ENCODE data around the gene ARFGEF2.
A peak's percentile ranks its signal among the peaks of the same experiment; 100 is the strongest.
"Not testable (repeated sequence)": the region's sequence is repeated elsewhere in the genome, so short reads cannot be mapped to it uniquely, and the experiment has no call there.

ARFGEF2 gene

DNA sequence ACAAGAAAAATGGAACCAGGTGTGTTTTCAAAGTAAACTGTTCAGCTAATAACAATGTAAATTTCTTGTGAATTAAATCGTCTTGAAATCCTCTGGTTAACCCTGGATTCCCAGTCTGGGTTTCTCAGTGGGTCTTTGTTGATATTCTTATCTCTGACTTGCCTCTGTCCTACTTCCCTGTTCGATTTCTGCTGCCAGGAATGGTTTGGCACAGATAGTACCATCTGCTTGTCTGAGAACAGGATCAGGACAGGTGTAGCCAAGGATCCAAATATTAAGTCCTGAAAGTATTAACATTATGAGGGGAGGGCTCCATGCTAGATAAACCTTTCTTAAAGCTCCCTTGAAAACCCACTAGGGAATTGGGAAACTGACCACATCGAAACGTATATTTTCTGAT, 30.1 kb downstream of the ARFGEF2 start:
- DNase-seq (ENCODE audit: low spot score), result no peak

- no peak for DNase-seq (ENCODE audit: low spot score)
These were observed 31.1 kb downstream of the ARFGEF2 start for GRCh38 chr20:48952656-48953055.

DNA sequence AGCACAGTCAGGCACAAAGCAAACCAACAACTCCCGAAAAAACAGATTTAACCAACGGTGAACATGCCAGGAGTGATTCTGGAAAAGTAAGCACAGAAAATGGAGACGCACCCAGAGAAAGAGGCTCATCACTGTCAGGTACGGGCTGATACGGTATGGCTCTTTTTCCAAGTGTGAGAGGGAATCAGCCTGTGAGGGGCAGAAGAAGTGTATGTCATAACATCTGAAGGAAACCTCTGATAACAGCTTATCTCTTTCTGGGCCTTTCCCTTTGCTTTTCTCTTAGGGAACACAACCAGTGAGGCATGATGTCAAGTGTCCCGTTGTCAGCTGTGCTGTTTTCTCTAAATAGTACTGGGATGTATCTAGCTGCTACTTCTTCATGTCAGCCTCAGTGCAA, 32.1 kb downstream of the ARFGEF2 start:
- no peak for DNase-seq (ENCODE audit: low spot score)

DNA sequence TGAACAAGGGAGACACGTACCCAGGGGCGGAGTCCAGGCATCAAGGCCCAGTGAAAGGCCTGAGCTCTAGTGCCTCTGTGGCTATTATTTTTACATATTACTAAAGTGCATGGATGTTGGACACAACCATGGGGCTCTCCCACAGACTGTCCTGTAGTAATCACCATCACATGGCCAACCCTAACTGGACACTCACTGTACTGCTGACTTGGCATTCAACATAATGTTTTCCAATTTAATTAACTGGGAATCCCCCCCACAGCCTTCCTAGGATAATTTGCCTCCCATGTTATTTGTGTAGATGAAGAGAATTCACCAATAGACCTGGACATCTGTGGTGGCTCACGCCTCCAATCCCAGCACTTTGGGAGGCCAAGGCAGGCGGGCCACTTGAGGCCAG, 34.5 kb downstream of the ARFGEF2 start:
- DNase-seq (ENCODE audit: low spot score), result no peak

DNA sequence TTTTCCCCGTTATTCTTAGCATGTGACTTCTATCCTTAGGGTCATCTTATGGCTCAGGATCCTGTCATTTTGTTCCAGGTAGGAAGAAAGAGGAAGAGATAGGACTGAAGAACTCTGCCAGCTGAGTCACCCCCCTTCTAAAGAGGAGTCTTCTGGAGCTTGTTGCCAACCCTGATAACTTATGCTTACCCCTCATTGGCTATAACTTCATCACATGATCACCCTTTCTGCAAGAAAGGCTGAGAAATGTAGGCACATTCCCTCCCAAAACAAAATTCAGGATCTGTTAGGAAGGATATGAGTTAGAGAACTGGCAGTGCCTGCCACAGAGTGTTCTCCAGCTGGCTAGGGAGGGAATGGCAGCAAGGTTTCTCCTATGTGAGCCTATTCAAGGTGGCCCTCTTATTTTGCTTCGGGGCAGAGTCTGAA, 35.6 kb downstream of the ARFGEF2 start:
- no peak for DNase-seq (ENCODE audit: low spot score)

- DNase-seq (ENCODE audit: low spot score), result no peak
These were observed 36.0 kb downstream of the ARFGEF2 start for GRCh38 chr20:48957533-48957932.

GRCh38 chr20:48958743-48959142, 37.2 kb downstream of the ARFGEF2 start:
- DNase-seq (ENCODE audit: low spot score), result no peak

GRCh38 chr20:48959899-48960550, 38.5 kb downstream of the ARFGEF2 start:
- no peak for DNase-seq (ENCODE audit: low spot score)

DNA sequence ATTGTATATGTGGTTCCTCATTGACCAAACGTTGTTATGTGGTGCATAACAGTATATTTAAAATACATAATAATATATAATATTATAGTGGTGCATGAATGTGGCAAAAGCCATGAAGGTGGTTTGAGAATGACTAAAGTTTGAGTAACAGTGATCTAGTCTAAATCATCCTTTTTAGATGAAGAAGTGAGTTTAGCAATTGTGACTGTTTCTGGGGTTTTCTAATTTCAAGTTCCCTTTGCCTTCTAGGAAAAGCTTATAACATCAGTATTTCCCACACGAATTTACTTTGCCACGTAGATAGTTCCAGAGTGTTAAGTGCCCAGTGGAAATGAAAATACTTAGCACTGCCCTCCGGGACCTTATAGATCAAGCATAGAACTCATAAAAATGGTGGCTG, 40.9 kb downstream of the ARFGEF2 start:
- no peak for DNase-seq (ENCODE audit: low spot score)

- DNase-seq (ENCODE audit: low spot score), result no peak
These were observed 41.7 kb downstream of the ARFGEF2 start for GRCh38 chr20:48962976-48963771.

DNA sequence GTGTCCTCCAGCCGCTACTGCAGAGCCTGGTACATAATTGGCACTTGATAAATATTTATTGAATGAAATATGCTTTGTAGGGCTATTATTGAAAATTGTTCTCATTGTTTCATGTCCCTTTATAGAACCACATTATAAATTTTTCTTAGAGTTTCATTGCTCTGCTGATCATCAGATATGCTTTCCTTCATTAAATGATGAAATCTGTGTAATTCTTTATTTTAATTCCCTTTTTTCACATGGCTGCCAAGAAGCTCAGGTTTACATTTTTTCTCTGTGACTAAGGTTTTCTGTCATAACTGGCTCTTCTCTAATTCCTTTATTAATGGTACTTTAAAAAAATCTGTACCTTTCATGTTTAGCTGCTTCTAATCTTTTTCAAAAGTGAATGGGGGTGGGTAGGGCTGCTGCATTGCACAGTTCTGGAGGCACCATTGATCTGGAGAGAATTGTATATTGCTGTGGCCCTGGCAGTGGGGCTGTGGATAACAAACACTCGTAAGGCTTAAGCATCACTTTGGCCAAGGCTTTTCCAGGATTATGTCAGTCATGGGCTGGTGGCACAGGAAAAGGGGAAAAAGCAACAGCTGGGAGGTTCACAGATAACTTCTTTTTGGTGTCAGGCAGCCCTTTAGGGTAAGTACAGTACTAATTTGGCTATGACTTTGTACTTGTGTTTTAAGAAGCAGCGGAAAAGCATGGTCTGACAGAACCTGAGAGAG, 43.8 kb downstream of the ARFGEF2 start:
- peak; percentile 7 for DNase-seq (ENCODE audit: low spot score)

DNA sequence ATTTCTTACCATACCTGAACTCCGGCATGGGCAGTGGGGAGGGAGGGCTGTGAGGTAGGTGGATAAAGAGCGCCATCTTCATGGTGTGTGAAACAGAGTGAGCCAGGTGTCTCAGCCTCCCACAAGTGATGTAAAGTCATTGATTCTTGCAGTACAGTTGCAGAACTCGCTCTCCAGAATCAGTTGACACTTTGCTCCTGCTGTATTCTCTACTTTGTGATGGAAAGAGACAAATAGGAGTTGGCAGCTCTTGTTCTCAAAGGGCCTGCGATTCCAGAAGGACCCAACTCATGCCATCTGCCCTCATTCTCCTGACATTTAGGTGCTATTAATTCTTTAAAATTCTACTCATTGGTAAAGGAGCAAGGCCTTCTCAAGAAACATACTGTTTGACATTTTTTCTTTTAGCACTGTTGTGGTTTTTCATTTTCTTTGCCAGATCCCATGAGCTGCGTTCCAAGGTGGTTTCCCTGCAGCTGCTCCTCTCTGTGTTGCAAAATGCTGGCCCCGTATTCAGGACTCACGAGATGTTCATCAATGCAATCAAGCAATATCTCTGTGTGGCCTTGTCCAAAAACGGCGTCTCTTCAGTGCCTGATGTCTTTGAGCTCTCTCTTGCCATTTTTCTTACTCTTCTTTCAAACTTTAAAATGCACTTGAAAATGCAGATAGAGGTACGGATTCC, 49.3 kb downstream of the ARFGEF2 start:
- DNase-seq (ENCODE audit: low spot score), result no peak

DNA sequence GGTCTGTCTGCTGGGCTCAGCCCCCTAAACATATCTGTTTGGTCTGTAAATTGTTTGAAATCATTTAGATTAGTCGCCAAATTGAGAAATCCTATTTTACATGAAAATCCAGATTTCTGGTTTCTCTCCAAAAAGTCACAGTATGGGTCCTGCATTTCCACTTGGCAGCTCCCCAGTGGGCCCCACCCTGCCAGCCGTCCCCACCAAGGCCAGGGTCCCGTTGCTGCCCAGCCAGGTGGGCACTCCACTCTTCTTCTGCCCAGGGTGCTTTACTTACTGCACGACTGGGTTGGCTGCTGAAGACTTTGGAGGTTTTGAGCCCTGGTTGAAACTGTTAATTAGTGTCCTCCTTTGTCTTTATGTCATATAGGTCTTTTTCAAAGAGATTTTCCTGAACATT, 50.4 kb downstream of the ARFGEF2 start:
- no peak for DNase-seq (ENCODE audit: low spot score)

DNA sequence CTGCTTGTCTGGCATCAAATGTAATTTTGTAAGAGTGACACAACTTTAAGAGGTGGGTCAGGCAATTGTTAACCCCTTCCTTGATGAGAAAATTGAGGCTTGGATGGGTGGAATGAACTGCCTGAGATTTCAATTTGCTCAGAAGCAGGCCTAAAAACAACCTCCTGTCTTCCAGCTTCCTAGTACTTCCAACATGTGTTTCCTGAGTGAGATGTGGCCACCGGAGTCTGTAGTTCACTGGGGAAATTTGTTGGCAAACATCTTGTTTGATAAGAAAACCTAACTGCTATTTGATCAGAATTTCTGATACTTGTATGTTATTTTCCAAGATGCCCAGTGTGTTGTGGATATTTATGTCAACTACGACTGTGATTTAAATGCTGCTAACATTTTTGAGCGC, 51.3 kb downstream of the ARFGEF2 start:
- DNase-seq (ENCODE audit: low spot score), result no peak

DNA sequence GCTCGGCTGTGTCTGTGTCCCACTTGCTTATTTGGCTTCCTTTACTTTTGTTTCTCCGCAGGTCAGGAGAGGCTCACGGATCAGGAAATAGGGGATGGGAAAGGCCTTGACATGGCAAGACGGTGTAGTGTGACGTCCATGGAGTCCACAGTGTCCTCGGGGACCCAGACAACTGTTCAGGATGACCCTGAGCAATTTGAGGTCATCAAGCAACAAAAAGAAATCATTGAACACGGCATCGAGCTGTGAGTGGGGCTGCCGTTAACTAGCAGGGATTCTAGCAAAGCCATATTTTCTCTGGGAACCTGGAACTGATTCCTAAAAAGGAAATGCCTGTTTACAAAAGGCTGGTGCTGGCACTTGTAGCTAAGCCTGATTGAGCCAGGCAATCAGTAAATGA, 54.4 kb downstream of the ARFGEF2 start:
- no peak for DNase-seq (ENCODE audit: low spot score)

GRCh38 chr20:48979980-48980379, 58.5 kb downstream of the ARFGEF2 start:
- not testable (repeated sequence) for DNase-seq (ENCODE audit: low spot score)

- DNase-seq (ENCODE audit: low spot score), result peak; percentile 60
These were observed 62.2 kb downstream of the ARFGEF2 start for GRCh38 chr20:48983423-48984400.

GRCh38 chr20:48984575-48985219, 63.2 kb downstream of the ARFGEF2 start:
- DNase-seq (ENCODE audit: low spot score), result no peak

DNA sequence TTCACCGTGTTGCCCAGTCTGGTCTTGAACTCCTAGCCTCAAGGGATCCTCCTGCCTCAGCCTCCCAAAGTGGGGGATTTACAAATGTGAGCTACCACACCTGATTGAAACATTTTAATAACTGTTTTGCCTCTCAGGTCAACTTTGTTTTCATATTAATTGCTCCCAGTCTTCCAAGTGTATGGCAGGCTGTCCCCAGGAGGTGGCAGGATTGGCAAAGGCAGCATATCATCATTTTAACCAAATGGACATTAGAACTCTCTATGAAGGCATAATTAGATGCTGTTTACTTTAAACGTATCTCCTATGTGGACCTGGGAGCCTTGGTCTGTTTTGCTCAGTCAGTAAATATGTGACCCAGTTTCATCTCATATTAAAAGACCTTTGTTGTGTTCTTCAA, 65.4 kb downstream of the ARFGEF2 start:
- peak; percentile 14 for DNase-seq (ENCODE audit: low spot score)

- DNase-seq (ENCODE audit: low spot score), result no peak
These were observed 69.0 kb downstream of the ARFGEF2 start for GRCh38 chr20:48990467-48990866.

- DNase-seq (ENCODE audit: low spot score), result no peak
These were observed 74.1 kb downstream of the ARFGEF2 start for GRCh38 chr20:48995589-48995988.

Measured in hepatic stellate cell (primary cell).